HG02970 (cell line): ENCODE data around the gene BRI3BP.
"Not testable (repeated sequence)": the region's sequence is repeated elsewhere in the genome, so short reads cannot be mapped to it uniquely, and the experiment has no call there.

Experiments
- ATAC-seq: cut with Tn5 transposase; IDR thresholded peaks from one replicate; pipeline ENCODE4 v1.9.1; 2021; ENCODE audit warnings: mild to moderate bottlenecking, moderate library complexity, moderate number of reproducible peaks; ENCODE audit not compliant: unreplicated experiment, low FRiP score

Gene BRI3BP

GRCh38 chr12:125018356-125018755, 24.9 kb downstream of the BRI3BP start:
- ATAC-seq: no peak

GRCh38 chr12:125021096-125021495, 27.7 kb downstream of the BRI3BP start:
- ATAC-seq: no peak

DNA sequence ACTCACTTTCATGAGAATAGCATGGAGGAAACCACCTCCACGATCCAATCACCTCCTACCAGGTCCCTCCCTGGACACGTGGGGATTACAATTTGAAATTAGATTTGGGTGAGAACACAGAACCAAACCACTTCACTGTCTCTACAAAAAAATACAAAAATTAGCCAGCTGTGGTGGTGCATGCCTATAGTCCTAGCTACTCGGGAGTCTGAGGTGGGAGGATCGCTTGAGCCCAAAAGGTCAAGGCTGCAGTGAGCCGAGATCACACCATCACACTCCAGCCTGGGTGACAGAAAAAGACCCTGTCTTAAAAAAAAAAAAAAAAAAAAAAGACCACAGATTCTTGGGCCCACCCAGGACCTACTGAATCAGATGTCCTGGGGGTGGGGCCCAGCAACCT, 28.3 kb downstream of the BRI3BP start:
- no peak for ATAC-seq

DNA sequence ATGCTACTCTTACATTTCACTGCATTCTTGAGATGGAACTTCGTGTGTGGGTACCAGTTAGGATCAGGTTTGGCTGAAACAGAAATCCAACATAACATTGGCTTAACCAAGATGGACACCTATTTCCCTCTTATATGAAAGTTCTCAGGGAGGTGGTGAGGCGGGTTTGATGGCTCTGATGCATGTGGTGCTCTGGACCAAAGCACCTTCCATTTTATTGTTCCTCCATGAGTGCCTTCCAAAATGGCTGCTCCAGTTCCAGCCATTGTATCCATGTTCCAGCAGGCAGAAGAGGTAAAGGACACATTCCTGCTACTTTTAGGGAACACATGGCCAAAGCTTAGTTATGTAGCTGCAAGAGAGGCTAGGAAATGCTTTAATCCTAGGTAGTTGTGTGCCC, 29.6 kb downstream of the BRI3BP start:
- ATAC-seq: no peak

- ATAC-seq: no peak
Measured at GRCh38 chr12:125024949-125025563, 31.6 kb downstream of the BRI3BP start.

DNA sequence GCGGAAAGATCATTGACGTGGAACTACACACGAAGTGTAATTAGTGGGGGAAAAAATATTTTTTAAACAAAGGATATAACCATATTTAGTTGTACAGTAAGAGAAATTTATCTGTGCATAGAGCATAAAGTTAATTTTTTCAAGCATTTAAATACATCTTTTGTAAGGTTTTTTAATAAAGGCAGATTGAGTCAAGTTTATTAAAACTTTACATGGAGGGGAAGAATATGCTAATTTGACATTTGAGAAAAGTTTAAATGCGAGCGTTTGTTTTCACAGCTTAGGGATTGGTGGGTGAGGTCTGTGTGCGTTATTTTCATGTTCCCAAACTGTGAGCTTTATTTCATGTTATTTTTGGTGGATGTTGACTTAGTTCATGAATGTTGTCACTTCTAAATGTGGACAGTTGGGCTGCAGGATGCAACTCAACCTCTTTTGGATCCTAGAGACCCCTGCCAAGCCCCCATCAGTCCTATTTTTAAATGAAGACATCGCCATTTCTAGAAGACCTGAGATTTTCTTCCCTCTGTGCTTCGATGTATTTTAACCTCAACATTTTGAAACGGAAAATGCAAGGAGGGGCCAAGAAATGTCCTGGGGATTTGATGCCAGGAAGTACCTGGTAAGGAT, 32.3 kb downstream of the BRI3BP start:
- no peak for ATAC-seq

GRCh38 chr12:125028106-125028505, 34.7 kb downstream of the BRI3BP start:
- ATAC-seq: no peak

DNA sequence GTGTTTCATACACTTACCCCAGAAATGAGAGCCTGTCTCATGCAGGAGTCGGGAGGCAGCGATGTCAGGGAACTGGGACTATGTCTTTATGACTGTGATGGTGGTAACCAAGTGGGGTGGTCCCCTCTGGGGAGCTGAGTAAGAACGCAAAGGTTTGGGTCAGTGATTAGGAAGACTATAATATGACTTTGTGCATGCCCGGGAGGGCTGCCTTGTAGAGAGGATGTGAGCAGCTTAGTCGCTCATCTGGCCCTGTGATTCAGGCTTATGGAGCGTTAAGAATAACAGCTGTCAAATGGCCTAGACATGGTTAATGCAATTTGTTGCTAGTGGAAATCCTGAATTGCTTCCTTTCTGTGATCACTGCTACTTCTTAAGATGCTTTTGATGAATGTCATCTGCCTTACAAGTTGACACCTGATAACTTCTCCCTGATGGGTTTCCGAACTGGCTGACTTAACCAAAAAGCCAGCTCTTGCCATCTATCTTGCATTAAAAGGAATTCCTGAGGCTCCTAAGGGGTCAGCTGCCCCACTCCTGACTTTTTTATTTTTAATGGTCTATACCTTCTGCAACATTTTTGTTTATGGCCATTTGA, 36.4 kb downstream of the BRI3BP start:
- no peak for ATAC-seq

DNA sequence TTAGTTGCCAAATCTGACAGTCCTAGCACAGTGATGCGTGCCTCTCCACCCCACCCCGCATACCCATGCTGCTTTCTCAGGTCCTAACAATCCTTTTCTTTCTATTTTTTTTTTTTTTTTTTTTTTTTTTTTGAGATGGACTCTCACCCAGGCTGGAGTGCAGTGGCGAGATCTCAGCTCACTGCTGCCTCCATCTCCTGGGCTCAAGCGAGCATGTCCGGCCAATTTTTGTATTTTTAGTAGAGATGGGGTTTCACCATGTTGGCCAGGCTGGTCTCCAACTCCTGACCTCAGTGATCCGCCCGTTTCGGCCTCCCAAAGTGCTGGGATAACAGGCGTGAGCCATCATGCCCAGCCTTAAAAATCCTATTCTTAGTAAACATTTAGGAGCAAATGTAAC, 38.0 kb downstream of the BRI3BP start:
- ATAC-seq: not testable (repeated sequence)

GRCh38 chr12:125032466-125033152, 39.2 kb downstream of the BRI3BP start:
- no peak for ATAC-seq

GRCh38 chr12:125033288-125033687, 39.8 kb downstream of the BRI3BP start:
- ATAC-seq: no peak

GRCh38 chr12:125038976-125039625, 45.7 kb downstream of the BRI3BP start:
- ATAC-seq: no peak

GRCh38 chr12:125049093-125049458, 55.6 kb downstream of the BRI3BP start:
- no peak for ATAC-seq

DNA sequence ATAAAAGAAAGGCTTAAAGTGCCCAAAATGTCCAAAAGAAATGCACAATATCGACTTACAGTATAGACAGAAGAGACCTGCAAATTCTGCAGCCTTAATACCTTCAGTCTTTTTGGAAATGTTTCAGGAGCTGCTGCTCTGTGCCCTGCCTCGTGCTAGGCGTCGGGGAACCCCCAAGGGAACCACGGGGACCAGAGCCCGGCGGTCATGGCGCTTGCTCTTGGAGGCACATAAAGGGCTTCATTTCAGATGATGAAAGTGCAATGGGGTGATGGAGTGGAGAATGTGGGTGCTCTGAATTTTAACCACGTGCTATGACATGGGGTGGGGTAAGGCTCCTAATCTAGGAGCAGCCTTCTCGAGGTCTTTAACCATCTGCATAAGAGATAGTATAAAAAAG, 57.0 kb downstream of the BRI3BP start:
- ATAC-seq: no peak

GRCh38 chr12:125050868-125051267, 57.4 kb downstream of the BRI3BP start:
- no peak for ATAC-seq

DNA sequence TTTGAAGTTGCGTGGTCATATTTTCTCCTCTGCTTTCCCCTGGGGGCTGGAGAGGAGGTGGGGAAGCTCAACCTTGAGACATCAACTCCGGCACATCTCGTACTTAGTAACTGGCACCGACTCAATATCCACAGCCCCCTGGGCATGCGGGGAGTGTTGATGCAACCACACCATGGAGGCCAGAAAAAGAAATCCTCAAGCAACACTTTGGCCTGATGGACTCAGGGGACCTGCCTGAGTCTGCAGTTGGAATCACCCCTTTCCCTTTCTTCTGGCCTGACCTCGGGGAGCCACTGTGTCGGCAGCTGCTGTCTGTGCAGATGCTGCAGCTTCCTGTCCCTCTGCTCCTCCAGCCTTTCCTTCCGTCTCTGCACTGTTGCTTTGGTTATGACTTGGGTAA, 60.4 kb downstream of the BRI3BP start:
- no peak for ATAC-seq

GRCh38 chr12:125055591-125055990, 62.1 kb downstream of the BRI3BP start:
- no peak for ATAC-seq

DNA sequence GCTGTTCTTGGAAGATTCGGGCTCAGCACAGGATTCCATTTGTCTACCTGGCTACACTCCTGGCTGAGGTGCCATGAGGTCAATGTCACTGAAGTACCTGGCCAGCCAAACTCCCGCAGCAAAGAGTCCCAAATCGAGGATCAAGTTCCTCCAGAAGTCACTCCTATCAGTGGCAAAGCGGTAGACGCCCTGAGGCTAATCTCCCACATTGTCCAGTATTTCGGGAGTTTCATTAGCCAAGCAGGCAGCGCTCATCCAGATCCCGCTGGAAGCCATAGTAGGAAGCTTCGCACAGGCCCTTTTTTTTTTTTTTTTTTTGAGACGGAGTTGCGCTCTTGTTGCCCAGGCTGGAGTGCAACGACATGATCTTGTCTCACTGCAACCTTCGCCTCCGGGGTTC, 62.9 kb downstream of the BRI3BP start:
- ATAC-seq: no peak

DNA sequence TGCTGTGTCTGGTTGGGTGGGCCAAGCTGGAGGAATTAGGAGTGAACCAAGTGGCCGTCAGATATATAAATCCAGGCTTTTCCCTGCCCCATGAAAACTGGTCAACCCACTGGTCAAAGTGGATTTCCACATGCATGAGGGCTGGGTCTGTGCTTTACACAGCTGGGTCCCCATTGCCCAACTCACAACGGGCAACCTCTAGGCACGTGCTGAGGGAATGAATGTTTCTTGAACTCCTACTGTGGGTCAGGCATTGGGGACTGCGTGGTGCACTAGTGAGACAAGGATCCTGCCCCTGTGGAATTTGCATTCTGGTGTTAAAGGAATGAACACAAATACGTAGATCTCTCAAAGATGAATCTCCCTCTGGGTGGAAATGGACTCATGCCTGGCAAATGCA, 64.3 kb downstream of the BRI3BP start:
- ATAC-seq: no peak

GRCh38 chr12:125061229-125061628, 67.8 kb downstream of the BRI3BP start:
- ATAC-seq: no peak

DNA sequence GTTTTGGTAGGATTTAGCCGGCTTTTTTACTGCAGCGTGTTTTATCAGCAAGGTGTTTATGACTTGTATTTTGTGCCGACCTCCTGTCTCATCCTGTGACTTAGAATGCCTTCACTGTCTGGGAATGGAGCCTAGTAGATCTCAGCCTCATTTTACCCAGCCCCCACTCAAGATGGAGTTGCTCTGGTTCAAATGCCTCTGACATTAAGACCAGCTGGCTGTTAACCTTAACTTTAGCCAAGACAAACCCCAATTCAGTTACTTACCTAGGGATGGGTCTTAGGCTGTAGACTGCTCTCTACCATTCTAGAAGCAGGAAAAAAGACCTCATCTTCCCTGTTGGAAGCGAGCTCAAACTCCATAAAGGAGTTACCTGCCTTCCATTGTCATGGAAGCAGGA, 70.1 kb downstream of the BRI3BP start:
- ATAC-seq: not testable (repeated sequence)
